ENCODE results near the gene NUBP2. TPM values are rescaled to one million over a fixed set of nuclear protein-coding genes. Genes with fewer than 3 reads are reported as not detected.

NUBP2 gene
- total RNA-seq, 1 experiment from 2014 or later, result 95.1 TPM

DNA sequence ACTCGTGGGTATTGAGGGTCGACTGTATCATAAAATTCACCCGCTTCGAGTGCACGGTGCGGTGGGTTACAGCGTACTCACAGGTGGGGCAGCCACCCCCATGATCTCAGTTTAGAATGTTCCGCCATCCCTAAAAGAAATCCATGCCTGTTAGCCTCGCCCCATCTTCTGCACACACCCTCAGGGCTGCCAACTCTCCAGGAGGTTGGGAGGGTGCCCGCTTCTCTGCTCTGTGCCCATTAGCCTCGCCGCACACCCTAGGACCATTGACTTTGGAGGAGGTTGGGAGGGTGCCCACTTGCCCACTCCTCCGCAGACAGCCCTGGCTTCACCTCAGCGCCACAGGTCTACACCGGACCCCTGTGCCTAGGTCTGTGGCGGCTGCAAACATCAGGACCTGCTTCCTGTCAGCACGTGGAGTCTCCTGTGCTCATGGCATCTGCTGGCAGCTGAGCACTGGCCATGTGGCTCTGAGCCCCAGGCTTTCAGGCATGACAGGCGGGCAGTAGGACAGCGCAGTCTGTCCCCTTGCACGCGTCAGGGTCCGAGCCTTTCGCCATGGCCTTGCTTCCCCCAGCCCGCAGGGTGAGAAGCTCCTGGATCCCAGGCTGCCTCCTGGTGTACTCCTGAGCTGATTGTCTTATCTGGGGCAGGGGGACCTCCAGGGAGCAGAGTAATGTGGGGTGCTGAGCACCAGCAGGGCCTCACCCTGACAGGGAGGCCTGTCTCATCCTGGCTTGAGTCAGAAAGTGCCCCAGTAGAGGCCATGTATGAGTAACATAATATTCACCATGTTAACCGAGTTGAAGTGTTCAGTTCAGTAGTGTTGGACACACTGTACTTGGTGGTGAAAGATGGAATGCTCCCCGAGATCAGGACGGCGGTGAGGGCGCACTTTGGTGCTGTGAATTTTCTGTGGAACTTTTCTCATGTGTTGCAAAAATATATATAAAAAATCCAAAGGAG, 33.3 kb upstream of the NUBP2 start:
- Histone ChIP-seq H3K4me1 (ENCODE audit: insufficient read depth, low read length) (no peaks in the 10 kb centered on the region), H3K27me3 (ENCODE audit: low read length) (no peaks in the 10 kb centered on the region), H3K27ac (ENCODE audit: low read length) (no peak overlapping the region), H3K4me3 (ENCODE audit: low read length) (no peak overlapping the region), H3K4me2 (ENCODE audit: low read length) (no peak overlapping the region), H2AFZ (ENCODE audit: low read length) (no peak overlapping the region), H3K9me2 (replicated peaks; ENCODE audit: low read length) (no peaks in the 10 kb centered on the region), H3K9ac (ENCODE audit: low read length) (no peak overlapping the region), H3K36me3 (ENCODE audit: low read depth, low read length) (no peaks in the 10 kb centered on the region), H3K9me3 (ENCODE audit: low read length) (no peaks in the 10 kb centered on the region), H4K20me1 (ENCODE audit: low read length) (no peaks in the 10 kb centered on the region), H3F3A (ENCODE audit: low read length, unreplicated experiment) (no peaks in the 10 kb centered on the region), H3K79me2 (ENCODE audit: low read length) (no peaks in the 10 kb centered on the region)
- intact Hi-C loops (cut with micrococcal nuclease), result no loop called here
- CTCF ChIA-PET, result no interaction called here
- no peak for DNase-seq
- TF ChIP-seq CTCF (conservative IDR thresholded peaks at IDR 0.05; ENCODE audit: low read depth, low read length) (no peak), EZH2phosphoT487 (IDR thresholded peaks at IDR 0.05; ENCODE audit: borderline replicate concordance, low read length) (no peak), EZH2 (IDR thresholded peaks at IDR 0.05; ENCODE audit: low read length, unreplicated experiment) (no peak)
- BruUV-seq (replicated peaks), result no TSS peak
- POLR2A ChIA-PET (ENCODE audit: unreplicated experiment), result no interaction called here
- no peak for ATAC-seq

- BruUV-seq (replicated peaks), result no TSS peak
- Histone ChIP-seq H3K4me2 (ENCODE audit: low read length) (no peak overlapping the region), H3K27me3 (ENCODE audit: low read length) (no peaks in the 10 kb centered on the region), H3K27ac (ENCODE audit: low read length) (no peak overlapping the region), H3K9ac (ENCODE audit: low read length) (no peak overlapping the region), H3K4me1 (ENCODE audit: insufficient read depth, low read length) (no peaks in the 10 kb centered on the region), H3K79me2 (ENCODE audit: low read length) (no peaks in the 10 kb centered on the region), H2AFZ (ENCODE audit: low read length) (no peak overlapping the region), H4K20me1 (ENCODE audit: low read length) (no peaks in the 10 kb centered on the region), H3K9me2 (replicated peaks; ENCODE audit: low read length) (no peaks in the 10 kb centered on the region), H3K4me3 (ENCODE audit: low read length) (no peak overlapping the region), H3K9me3 (ENCODE audit: low read length) (no peaks in the 10 kb centered on the region), H3F3A (ENCODE audit: low read length, unreplicated experiment) (no peaks in the 10 kb centered on the region), H3K36me3 (ENCODE audit: low read depth, low read length) (no peaks in the 10 kb centered on the region)
- ChIA-PET CTCF (no interaction called here), POLR2A (ENCODE audit: unreplicated experiment) (no interaction called here)
- DNase-seq (no peak), ATAC-seq (no peak)
- intact Hi-C loops (cut with micrococcal nuclease), result no loop called here
- no peak for TF ChIP-seq EZH2phosphoT487 (IDR thresholded peaks at IDR 0.05; ENCODE audit: borderline replicate concordance, low read length)
- no peak for TF ChIP-seq CTCF (conservative IDR thresholded peaks at IDR 0.05; ENCODE audit: low read depth, low read length)
- no peak for TF ChIP-seq EZH2 (IDR thresholded peaks at IDR 0.05; ENCODE audit: low read length, unreplicated experiment)
Measured at GRCh38 chr16:1751946-1752345, 30.8 kb upstream of the NUBP2 start.

- CTCF ChIA-PET, result no interaction called here
- no peak overlapping the region for H2AFZ ChIP-seq (ENCODE audit: low read length)
- H4K20me1 ChIP-seq (ENCODE audit: low read length), result no peaks in the 10 kb centered on the region
- no peaks in the 10 kb centered on the region for H3K79me2 ChIP-seq (ENCODE audit: low read length)
- POLR2A ChIA-PET (ENCODE audit: unreplicated experiment), result no interaction called here
- H3K4me2 ChIP-seq (ENCODE audit: low read length), result no peak overlapping the region
- H3K9ac ChIP-seq (ENCODE audit: low read length), result no peak overlapping the region
- no peaks in the 10 kb centered on the region for H3F3A ChIP-seq (ENCODE audit: low read length, unreplicated experiment)
- H3K4me3 ChIP-seq (ENCODE audit: low read length), result no peak overlapping the region
- no peak for ATAC-seq
- H3K9me3 ChIP-seq (ENCODE audit: low read length), result no peaks in the 10 kb centered on the region
- no peak for DNase-seq
- no peaks in the 10 kb centered on the region for H3K36me3 ChIP-seq (ENCODE audit: low read depth, low read length)
- no peaks in the 10 kb centered on the region for H3K9me2 ChIP-seq (replicated peaks; ENCODE audit: low read length)
- intact Hi-C loops (cut with micrococcal nuclease), result no loop called here
- H3K27me3 ChIP-seq (ENCODE audit: low read length), result no peaks in the 10 kb centered on the region
- H3K27ac ChIP-seq (ENCODE audit: low read length), result no peak overlapping the region
- TF ChIP-seq CTCF (conservative IDR thresholded peaks at IDR 0.05; ENCODE audit: low read depth, low read length) (no peak), EZH2phosphoT487 (IDR thresholded peaks at IDR 0.05; ENCODE audit: borderline replicate concordance, low read length) (no peak), EZH2 (IDR thresholded peaks at IDR 0.05; ENCODE audit: low read length, unreplicated experiment) (no peak)
- no TSS peak for BruUV-seq (replicated peaks)
- no peaks in the 10 kb centered on the region for H3K4me1 ChIP-seq (ENCODE audit: insufficient read depth, low read length)
Measured at GRCh38 chr16:1752853-1753252, 29.9 kb upstream of the NUBP2 start.

Measured in PC-3 (cell line).